Endodermal cell (in vitro differentiated cells): ENCODE data around the gene KLF1. TPM values are rescaled to one million over a fixed set of nuclear protein-coding genes. Genes with fewer than 3 reads are reported as not detected.

Source experiments
- DNase-seq: peaks from one replicate; pipeline ENCODE4 v3.0.0-alpha.2; 2017
- H3K27ac ChIP-seq: 2 replicates; pipeline ENCODE4 v1.5.1; 2013; ENCODE audit warnings: mild to moderate bottlenecking, low read depth, low read length, moderate library complexity
- H3K27me3 ChIP-seq: 2 replicates; pipeline ENCODE4 v1.6.1; 2013; ENCODE audit warnings: mild to moderate bottlenecking, low read length, moderate library complexity; ENCODE audit not compliant: insufficient read depth, control insufficient read depth, poor library complexity, severe bottlenecking
- H3K36me3 ChIP-seq: 2 replicates; pipeline ENCODE4 v1.7.0; 2013; ENCODE audit warnings: mild to moderate bottlenecking, low read length, moderate library complexity; ENCODE audit not compliant: control insufficient read depth, insufficient read depth
- H3K4me1 ChIP-seq: one replicate; pipeline ENCODE4 v1.7.0; 2013; ENCODE audit warnings: low read length; ENCODE audit not compliant: control insufficient read depth, insufficient read depth
- H3K4me3 ChIP-seq: 2 replicates; pipeline ENCODE4 v1.5.1; 2013; ENCODE audit warnings: mild to moderate bottlenecking, low read length, moderate library complexity
- H3K9ac ChIP-seq: 2 replicates; pipeline ENCODE4 v1.6.1; 2013; ENCODE audit warnings: mild to moderate bottlenecking, low read length, moderate library complexity; ENCODE audit not compliant: poor library complexity, severe bottlenecking; ENCODE audit errors: extremely low read depth
- H3K9me3 ChIP-seq: 2 replicates; pipeline ENCODE4 v1.6.1; 2013; ENCODE audit warnings: mild to moderate bottlenecking, low read length, moderate library complexity; ENCODE audit not compliant: control insufficient read depth
- H3K27ac Mint-ChIP-seq: 2 replicates; pipeline ENCODE4 v1.8.0; 2020; ENCODE audit warnings: mixed read lengths
- H3K27me3 Mint-ChIP-seq: 2 replicates; pipeline ENCODE4 v1.8.0; 2021; ENCODE audit warnings: mild to moderate bottlenecking, mixed read lengths; ENCODE audit not compliant: insufficient read depth
- H3K36me3 Mint-ChIP-seq: 2 replicates; pipeline ENCODE4 v1.8.0; 2020; ENCODE audit warnings: low read depth, mixed read lengths
- H3K4me1 Mint-ChIP-seq: 2 replicates; pipeline ENCODE4 v1.8.0; 2020; ENCODE audit warnings: mixed read lengths
- H3K4me3 Mint-ChIP-seq: 2 replicates; pipeline ENCODE4 v1.8.0; 2020; ENCODE audit warnings: mild to moderate bottlenecking, moderate library complexity, mixed read lengths
- H3K9me3 Mint-ChIP-seq: 2 replicates; pipeline ENCODE4 v1.8.0; 2020; ENCODE audit warnings: mild to moderate bottlenecking, mixed read lengths
- WGBS, 2 experiments: methylation state at CpG; one replicate each; pipeline versions ENCODE4 v1.1.5 to v1.1.7; 2013; ENCODE audit warnings: missing lambda C conversion rate in 2 of 2, mixed read lengths in 1 of 2; ENCODE audit not compliant: insufficient coverage in 1 of 2, insufficient read length in 1 of 2; 5-methylcytosine and 5-hydroxymethylcytosine counted together
- total RNA-seq, 2 donors: library from RNA; stranded (reverse); fragmentation: NEBNext Ultra II Directional in 1 of 2; extraction: Animal tissue kit (Norgen Biotek cat#: 25700) in 1 of 2; gene quantifications; 2 replicates in 1 of 2; 3 replicates in 1 of 2; pipeline ENCODE4 v1.2.1, GENCODE V29; 2021
- TF ChIP-seq, protein P1 (sequence below): fragments of 200-600 bp; sonication (generic); conservative IDR thresholded peaks from 2 replicates; pipeline ENCODE4 v1.5.0; 2021; ENCODE audit warnings: antibody characterized with exemption, mild to moderate bottlenecking

The KLF1 gene
- total RNA-seq, 2 donors from 2014 or later = 0.91 to 1.0 TPM

DNA sequence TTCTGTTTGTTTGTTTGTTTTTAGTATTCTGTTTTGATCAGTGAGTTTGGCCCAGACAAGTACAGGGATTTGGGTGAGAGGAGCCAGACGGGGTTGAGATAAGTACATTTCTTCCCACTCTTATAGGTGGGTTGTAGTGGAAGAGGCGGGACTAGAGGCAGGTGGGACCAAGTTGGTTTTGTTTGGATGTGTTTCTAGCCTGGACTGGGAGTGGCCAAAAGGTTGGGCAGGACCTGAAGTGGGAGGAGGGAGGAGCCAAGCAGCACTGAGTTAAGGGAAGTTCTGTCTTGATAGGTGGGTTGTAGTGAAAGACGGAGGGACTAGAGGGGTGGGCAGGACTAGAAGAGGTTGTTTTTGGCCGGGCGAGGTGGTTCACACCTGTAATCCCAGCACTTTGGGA, 14.7 kb downstream of the KLF1 start:
- no peaks in the 10 kb centered on the region for H3K4me1 ChIP-seq
- no peaks in the 10 kb centered on the region for H3K9me3 ChIP-seq
- WGBS, 2 experiments = 85 to 93% methylated on average over 2 to 5 of the region's 5 CpGs
- no peaks in the 10 kb centered on the region for H3K27me3 ChIP-seq
- peaks cover 4% of the 10 kb centered on the region for H3K36me3 ChIP-seq
- H3K9ac ChIP-seq = no peak overlapping the region
- TF ChIP-seq, protein P1, sequence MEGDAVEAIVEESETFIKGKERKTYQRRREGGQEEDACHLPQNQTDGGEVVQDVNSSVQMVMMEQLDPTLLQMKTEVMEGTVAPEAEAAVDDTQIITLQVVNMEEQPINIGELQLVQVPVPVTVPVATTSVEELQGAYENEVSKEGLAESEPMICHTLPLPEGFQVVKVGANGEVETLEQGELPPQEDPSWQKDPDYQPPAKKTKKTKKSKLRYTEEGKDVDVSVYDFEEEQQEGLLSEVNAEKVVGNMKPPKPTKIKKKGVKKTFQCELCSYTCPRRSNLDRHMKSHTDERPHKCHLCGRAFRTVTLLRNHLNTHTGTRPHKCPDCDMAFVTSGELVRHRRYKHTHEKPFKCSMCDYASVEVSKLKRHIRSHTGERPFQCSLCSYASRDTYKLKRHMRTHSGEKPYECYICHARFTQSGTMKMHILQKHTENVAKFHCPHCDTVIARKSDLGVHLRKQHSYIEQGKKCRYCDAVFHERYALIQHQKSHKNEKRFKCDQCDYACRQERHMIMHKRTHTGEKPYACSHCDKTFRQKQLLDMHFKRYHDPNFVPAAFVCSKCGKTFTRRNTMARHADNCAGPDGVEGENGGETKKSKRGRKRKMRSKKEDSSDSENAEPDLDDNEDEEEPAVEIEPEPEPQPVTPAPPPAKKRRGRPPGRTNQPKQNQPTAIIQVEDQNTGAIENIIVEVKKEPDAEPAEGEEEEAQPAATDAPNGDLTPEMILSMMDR = no peak
- no peak for DNase-seq
- no peak overlapping the region for H3K27ac ChIP-seq
- Mint-ChIP-seq H3K27ac (no peak overlapping the region), H3K4me3 (no peak overlapping the region), H3K9me3 (peaks cover 17% of the 10 kb centered on the region), H3K4me1 (peaks cover under 1% of the 10 kb centered on the region), H3K36me3 (peaks cover 29% of the 10 kb centered on the region), H3K27me3 (peaks cover 19% of the 10 kb centered on the region)
- H3K4me3 ChIP-seq = no peak overlapping the region

DNA sequence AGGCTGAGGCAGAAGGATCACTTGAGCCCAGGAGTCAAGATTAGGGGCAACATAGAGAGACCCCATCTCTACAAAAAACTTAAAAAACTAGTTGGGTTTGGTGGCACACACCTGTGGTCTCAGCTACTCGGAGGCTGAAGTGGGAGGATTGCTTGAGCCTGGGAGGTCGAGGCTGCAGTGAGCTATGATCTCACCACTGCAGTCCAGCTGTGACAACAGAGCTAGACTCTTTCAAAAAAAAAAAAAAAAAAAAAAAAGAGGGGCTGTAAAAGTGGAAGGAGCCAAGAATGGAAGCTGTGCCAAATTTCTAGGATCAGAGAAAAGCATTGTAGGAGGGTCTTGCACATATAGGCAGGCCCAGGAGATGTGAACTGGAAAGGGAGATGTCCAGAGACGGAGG, 15.3 kb downstream of the KLF1 start:
- peaks cover 17% of the 10 kb centered on the region for H3K9me3 Mint-ChIP-seq
- no peaks in the 10 kb centered on the region for H3K9me3 ChIP-seq
- H3K4me3 ChIP-seq = no peak overlapping the region
- WGBS, 2 experiments = 89 to 92% methylated on average over 1 to 3 of the region's 3 CpGs
- DNase-seq = no peak
- TF ChIP-seq, protein P1 = no peak
- peaks cover 19% of the 10 kb centered on the region for H3K27me3 Mint-ChIP-seq
- H3K4me1 ChIP-seq = no peaks in the 10 kb centered on the region
- peaks cover 4% of the 10 kb centered on the region for H3K36me3 ChIP-seq
- H3K4me3 Mint-ChIP-seq = no peak overlapping the region
- H3K27ac ChIP-seq = no peak overlapping the region
- no peak overlapping the region for H3K9ac ChIP-seq
- H3K27ac Mint-ChIP-seq = no peak overlapping the region
- peaks cover 3% of the 10 kb centered on the region for H3K4me1 Mint-ChIP-seq
- peaks cover 29% of the 10 kb centered on the region for H3K36me3 Mint-ChIP-seq
- H3K27me3 ChIP-seq = no peaks in the 10 kb centered on the region

DNA sequence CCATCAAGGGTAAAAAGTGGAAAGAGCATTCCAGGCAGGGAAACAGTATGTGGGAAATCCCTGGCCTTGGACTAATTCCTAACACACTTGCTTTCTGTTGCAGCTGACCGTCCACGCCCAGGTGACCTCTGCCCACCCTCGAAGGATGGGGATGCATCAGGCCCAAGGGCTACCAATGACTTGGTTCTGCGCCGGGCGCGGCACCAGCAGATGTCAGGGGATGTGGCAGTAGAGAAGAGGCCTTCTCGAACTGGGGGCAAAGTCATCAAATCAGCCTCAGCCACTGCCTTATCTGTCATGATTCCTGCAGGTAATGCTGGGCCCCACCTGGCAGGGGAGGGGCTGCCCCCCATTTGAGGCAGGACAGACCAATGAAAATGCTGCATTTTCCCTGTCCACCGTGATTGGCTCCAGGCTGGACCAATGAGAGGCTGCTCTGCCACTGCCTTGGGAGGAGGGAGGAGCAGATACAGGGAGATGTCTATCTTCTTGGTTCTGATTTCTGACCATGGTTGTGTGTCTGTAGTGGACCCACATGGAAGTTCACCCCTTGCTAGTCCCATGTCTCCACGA, 18.4 kb downstream of the KLF1 start:
- H3K4me3 ChIP-seq = no peak overlapping the region
- WGBS, 2 experiments = 93% methylated on average over 5 to 10 of the region's 10 CpGs
- TF ChIP-seq, protein P1 = no peak
- peak; percentile 84 for DNase-seq
- H3K27me3 ChIP-seq = no peaks in the 10 kb centered on the region
- H3K4me3 Mint-ChIP-seq = peak overlapping the region; percentile 57
- no peaks in the 10 kb centered on the region for H3K4me1 ChIP-seq
- H3K9me3 Mint-ChIP-seq = peaks cover 17% of the 10 kb centered on the region
- no peaks in the 10 kb centered on the region for H3K9me3 ChIP-seq
- no peak overlapping the region for H3K27ac ChIP-seq
- peaks cover 21% of the 10 kb centered on the region for H3K36me3 Mint-ChIP-seq
- peaks cover 5% of the 10 kb centered on the region for H3K4me1 Mint-ChIP-seq
- H3K27ac Mint-ChIP-seq = no peak overlapping the region
- H3K36me3 ChIP-seq = peaks cover 3% of the 10 kb centered on the region
- peaks cover 12% of the 10 kb centered on the region for H3K27me3 Mint-ChIP-seq
- H3K9ac ChIP-seq = no peak overlapping the region
